ENCODE measurements around the gene SMAGP.
A peak's percentile ranks its signal among the peaks of the same experiment; 100 is the strongest.
"Not testable (repeated sequence)": the region's sequence is repeated elsewhere in the genome, so short reads cannot be mapped to it uniquely, and the experiment has no call there.

SMAGP gene

DNA sequence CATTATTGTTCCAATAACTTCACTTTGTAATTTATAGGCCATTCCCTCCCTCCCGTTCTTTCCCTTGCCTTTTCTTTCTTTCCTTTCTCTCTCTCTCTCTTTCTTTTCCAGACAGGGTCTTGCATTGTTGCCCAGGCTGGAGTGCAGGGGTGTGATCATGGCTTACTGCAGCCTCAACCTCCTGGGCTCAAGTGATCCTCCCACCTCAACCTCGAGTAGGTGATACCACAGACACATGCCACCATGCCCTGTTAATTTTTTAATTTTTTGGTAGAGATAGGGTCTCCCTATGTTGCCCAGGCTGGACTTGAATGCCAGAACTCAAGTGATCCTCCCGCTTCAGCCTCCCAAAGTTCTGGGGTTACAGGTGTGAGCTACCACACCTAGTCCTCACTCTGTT, 45.6 kb downstream of the SMAGP start:
- no peak for DNase-seq (ENCODE audit: low spot score)

DNA sequence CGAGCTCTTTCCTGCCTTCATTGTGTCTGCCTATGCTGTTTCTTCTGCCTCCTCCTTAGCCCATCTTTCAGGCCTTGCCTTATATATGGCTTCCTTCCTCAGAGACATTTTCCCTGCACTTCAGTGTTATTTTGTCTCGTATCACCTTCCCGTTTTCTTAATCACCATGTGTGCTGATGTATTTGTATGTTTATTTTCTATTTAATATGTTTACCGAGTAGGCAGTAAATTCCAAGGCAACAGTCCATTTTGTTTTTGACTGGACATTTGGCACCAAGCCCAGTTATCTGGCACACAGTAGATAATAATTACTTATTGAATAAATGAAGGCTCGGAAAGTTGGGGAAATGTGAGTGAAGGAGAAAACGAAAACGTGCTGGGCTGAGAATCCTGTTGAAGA, 47.8 kb downstream of the SMAGP start:
- DNase-seq (ENCODE audit: low spot score): no peak

DNA sequence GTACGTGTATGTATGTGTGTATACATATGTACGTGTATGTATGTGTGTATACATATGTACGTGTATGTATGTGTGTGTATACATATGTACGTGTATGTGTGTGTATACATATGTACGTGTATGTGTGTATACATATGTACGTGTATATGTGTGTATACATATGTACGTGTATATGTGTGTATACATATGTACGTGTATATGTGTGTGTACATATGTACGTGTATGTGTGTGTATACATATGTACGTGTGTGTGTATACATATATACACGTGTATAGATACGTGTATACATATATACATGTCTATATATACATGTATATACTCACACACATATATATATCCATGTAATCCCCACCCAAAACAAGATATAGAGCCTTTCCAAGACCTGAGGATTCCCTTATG, 50.4 kb downstream of the SMAGP start:
- DNase-seq (ENCODE audit: low spot score): not testable (repeated sequence)

DNA sequence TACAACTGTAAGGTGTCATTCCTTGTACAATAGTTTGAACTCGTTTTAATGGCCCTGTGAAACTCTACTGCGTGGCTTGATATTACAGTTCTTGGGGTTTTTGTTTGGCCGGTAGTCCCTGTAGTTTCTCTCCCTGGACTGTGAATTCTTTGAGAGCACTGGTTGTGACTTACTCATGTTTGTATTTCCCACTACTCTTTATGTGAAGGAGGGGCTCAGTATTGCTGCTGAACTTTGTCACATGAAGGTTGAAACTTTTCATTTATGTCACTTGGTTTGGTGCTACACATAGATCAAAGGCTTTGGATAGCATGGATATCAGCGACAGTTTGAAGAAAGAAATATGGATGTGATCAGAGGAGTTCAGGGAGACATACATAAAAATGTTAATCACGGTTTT, 50.9 kb downstream of the SMAGP start:
- DNase-seq (ENCODE audit: low spot score): no peak

DNA sequence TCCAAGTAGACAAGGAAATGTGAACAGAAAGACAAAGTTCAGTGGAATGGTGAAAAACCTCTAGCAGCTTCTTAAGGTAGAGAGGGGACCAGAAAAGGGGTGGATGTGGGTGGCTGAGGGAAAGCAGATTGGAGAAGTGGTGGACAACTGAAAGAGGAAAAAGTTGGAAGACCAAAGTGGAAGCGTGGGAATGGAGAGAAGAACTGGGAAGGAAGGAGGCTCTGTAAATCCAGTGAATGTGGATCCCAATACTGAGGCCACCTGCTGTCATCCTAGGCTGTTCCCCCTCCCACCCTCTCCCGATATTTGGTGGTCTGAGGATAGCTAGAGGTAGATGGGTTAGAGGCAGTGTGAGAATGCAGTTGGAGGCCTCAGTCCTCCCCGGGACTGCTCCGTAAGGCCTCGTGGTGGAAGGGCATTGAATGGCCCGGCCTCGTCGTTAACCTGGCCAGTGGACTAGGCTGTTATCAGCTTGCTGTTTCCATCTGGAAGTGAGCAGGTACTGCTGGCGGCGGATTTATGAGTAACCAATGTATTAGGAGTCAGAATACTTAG, 51.5 kb downstream of the SMAGP start:
- DNase-seq (ENCODE audit: low spot score): peak; percentile 33

DNA sequence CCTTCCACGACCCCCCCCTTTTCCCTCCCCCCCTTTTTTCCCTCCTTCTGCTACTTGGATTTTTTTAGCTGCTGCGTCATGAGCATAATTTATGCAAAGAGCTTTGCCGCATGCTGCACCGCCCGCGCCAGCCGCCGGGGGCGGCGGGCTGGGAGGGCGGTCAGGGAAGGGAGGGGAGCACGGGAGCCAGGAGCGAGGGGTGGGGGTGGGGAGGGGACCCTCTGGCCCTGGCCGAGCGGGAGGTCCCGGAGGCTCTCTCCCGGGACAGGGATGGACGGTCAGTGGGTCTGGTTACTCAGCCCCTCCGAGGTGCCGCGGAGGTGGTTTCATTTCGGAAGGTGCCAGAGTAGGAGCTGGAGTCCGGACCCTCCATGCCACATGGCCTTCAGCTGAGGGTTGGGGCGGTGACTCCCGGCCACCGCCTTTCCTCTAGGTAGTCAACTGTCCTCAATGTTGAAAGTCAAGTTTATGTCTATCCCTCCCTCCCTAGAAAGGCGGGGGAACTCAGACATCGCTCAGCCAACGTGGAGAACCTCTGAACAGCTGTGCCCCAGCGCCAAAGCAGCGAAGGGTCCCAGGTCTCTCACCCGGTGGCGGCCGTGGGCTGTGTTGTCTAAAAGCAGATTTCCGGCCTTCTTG, 52.1 kb downstream of the SMAGP start, which contains the start of gene POU6F1:
Gene POU6F1, minus strand, starts transcription at position 95 of the 639 bp plus-strand sequence. CDS start 11,226 bp downstream, outside the sequence.
- DNase-seq (ENCODE audit: low spot score): peak; percentile 83

DNA sequence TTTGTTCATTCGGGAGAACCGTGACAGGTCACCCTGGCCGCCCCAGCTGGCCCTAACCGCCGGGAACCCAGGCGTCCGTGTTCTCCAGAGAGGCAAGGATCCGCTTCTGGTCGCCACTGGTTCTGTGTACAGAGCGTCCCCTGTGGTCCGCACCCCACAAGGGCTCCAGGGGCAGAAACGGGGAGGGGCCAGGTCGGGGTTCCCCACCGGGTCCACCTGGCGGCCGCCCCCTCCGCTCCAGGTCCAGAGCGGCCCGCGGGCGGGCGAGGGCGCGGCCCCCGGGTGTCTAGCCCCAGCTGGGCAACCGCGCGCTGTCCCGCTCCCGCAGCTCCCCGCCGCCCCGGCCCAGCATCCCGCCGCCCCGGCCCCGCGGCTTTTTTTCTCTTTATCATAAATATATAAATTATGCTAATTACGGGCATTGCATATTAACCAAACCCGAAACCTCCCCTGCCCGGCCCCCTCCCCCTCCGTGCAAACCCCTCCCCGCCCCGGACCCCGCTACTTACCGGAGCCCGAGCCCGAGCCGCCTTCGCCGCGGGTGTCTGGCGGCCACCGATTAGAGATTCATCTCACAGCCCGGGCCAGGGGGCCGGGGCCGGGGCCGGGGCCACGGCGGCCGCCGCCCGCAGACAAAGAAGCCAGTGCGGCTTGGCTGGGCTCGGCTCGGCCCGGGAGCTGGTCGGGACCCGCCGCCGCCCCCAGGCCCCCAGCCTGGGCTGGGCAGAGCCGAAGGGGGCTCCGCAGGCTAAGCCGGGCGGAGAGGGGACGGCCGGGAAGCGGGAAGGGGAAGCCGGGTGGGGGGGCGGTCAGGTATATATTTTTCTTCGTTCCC, 52.9 kb downstream of the SMAGP start:
- DNase-seq (ENCODE audit: low spot score): peak; percentile 56

DNA sequence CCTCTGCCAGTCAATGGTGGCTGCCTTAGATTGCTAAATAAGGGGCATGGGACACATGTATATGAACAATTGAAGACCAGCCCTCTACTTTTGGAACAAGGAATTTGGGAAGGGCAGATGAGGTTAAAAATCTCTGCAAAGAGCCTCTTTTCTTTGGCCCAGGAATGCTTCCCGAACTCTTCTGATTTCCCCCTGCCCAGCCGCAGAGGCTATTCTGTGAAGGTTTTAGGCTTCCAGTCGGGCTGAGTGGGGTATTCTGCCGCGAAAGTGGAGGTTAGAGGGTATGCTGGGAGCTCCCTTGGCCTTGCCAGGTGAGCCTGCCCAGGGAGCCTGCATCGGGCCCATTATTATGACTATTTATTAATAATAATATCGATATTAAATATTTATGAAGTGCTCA, 53.6 kb downstream of the SMAGP start:
- DNase-seq (ENCODE audit: low spot score): peak; percentile 34

DNA sequence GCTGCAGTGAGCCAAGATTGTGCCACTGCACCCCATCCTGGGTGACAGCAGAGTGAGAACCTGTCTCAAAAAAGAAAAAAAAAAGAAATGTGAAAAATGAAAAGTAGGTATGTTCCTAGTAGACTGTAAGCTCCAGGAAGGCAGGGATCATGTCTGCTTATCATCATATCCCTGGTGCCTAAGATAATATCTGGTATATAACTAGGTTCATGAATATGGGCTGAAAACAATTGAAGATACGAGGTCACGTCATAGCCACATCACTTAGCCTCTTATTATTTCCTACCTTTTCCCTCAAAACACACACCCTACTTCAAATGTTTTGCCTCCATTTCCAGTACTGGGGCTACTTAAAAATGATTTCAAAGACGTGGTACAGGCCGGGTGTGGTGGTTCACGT, 55.3 kb downstream of the SMAGP start:
- no peak for DNase-seq (ENCODE audit: low spot score)

DNA sequence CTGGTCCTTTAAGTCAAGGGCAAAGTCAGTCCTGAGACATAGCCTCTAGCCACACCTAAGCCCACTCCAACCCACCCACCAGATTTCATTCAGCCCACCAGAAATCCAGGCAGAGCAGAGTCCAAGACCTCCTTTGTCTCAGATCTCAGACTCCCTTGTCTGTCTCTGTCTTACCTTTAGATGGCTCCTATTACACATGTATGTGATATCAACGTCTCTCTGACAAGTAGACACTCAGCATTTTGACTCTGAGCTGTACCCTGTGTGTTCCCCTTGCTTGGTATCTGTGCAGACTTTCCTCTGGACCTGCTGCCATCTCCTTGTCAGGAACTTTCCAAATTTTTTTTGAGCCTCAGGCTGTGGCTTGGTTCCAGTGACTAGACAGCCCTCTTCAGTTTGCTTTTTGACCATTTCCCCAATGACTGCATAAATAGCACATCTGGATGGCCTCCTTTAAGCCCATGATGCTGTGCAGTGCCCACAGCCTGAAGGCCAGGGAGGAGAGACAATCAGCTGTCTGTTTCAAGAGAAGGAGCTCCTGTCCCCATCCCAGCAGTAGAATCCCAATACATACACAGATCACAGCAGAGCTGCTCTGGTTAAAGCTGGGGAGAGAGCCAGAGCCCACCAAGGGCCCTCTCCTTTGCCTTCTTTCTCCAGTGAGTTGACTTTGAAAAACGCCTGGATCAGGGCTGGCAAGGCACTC, 59.4 kb downstream of the SMAGP start:
- no peak for DNase-seq (ENCODE audit: low spot score)

DNA sequence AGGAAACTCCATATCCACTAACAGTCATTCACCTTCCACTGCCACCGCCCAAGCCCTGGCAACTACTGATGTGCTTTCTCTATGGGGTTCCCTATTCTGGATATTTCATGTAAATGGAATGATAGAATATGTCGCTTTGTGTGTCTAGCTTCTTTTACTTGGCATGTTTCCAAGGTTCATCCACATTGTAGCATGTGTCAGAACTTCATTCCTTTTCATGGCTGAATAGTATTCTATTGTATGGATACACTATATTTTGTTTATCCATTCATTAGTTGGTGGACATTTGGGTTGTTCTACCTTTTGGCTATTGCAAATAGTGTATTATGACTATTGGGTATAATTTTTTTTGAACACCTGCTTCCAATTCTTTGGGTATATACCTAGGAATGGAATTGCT, 61.0 kb downstream of the SMAGP start:
- no peak for DNase-seq (ENCODE audit: low spot score)

DNA sequence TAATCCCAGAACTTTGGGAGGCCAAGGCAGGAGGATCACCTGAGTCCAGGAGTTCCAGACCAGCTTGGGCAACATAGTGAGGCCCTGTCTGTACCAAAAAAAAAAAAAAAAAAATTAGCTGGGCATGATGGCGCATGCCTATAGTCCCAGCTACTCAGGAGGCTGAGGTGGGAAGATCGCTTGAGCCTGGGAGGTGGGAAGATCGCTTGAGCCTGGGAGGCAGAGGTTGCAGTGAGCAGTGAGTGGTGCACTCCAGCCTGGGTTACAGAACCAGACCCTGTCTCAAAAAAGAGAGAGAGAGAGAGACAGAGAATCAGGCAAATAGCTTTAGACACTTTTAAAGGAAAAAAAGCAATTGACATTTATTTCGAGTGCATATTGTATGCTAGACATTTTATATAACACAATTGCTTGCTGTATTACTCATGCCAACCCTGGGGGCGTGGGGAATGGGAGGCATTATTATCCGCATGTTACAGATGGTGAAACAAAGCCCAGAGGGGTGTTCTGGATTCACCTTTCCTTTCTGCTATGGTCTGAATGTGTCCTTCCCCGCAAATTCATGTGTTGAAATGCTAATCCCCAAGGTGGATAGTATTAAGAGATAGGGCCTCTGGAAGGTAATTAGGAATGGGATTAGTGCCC, 62.1 kb downstream of the SMAGP start:
- DNase-seq (ENCODE audit: low spot score): no peak

DNA sequence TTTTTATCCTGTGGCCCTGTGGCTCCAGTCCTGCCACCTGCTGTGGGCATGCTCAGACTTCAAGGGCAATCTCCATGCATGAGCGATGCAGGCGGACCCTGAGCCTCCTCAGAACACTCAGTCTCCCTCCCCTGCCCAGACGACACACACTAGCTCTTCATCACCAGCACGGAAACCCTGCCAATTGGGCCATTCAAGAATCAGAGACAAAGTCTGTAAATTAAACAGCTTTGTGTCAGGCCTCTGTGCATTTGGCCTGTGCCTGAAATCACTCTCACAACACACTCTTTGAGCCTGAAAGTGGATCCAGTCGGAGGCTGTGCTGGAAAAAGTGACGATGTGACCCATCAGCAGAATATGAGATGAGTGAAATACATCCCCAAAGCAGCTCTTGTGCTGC, 64.9 kb downstream of the SMAGP start:
- DNase-seq (ENCODE audit: low spot score): no peak

DNA sequence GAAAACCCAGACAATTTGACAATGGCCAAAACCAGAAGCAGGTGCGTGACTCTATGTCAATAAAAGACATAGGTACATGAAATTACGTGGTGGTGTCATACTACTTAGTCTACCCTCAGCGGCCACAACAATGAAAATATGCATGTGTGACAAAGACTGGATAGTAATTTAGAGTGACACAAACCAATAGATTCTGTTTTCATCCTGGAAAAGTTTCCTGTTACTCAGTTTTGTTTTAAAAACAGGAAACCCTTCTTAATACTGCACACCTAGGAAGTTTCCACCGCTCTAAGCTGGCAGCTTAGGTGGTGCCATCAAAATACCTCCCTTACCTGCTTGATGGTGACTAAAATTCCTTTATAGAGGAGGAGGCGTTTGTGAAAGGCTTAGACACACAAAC, 67.5 kb downstream of the SMAGP start:
- no peak for DNase-seq (ENCODE audit: low spot score)

DNA sequence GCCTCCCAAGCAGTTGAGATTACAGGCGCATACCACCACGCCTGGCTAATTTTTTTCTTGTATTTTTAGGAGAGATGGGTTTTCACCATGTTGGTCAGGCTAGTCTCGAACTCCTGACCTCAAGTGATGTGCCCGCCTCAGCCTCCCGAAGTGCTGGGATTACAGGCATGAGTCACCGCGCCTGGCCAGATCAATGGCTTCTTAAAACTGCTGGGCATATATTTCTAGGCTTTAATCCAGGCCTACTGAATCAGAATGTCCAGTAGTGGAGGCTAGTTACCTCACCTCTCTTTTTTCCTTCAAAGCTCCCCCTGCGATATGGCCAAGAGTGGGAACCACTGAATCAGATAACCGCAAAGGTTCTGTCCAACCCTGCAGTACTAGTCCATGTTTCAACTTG, 69.4 kb downstream of the SMAGP start:
- no peak for DNase-seq (ENCODE audit: low spot score)

DNA sequence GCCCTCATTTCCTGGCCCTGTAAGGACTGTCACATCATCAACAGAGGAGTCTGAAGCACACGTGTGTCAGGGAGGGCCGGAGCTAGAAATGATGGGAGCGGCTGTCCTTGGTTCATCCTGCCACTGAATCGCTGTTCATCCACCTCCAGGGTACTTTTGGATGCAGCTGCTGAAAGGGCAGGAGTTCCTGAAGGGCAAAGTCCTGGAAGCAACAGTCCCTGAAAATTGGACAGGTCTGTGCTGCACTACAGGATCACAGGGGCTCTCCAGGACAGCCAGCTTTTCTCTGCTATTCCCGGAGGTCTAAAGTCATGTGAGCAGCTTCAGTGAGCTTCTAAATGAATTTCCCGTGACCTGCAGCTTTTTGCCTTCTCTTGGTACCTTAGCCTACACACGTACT, 70.1 kb downstream of the SMAGP start:
- no peak for DNase-seq (ENCODE audit: low spot score)

DNA sequence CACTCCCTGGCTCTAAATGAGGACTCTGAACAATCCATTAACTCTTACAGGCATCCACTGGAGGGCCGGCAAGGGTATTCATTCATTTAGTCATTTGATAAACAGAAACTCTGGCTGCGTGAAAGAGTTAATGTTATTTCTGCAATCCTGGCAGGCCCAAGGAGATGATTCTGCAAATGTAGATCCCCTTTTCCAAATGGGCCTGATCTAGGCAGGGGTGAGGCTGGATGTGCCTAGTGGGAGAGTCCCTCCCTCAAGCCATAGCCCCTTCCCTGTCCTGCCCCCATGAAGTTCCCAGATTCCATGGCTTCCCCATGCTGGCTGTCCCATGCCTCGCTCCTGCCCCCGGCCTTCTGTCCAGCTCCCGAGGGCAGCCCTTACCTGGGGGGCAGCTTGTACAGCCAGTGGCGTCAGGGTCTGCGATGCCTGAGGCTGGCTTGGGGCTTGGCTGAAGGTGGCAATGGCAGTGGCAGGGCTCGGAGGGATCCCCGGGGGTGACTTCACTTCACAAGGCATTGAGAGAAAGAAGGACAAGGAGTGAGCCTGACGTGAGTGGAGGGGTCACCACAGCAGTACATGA, 70.8 kb downstream of the SMAGP start:
- no peak for DNase-seq (ENCODE audit: low spot score)

DNA sequence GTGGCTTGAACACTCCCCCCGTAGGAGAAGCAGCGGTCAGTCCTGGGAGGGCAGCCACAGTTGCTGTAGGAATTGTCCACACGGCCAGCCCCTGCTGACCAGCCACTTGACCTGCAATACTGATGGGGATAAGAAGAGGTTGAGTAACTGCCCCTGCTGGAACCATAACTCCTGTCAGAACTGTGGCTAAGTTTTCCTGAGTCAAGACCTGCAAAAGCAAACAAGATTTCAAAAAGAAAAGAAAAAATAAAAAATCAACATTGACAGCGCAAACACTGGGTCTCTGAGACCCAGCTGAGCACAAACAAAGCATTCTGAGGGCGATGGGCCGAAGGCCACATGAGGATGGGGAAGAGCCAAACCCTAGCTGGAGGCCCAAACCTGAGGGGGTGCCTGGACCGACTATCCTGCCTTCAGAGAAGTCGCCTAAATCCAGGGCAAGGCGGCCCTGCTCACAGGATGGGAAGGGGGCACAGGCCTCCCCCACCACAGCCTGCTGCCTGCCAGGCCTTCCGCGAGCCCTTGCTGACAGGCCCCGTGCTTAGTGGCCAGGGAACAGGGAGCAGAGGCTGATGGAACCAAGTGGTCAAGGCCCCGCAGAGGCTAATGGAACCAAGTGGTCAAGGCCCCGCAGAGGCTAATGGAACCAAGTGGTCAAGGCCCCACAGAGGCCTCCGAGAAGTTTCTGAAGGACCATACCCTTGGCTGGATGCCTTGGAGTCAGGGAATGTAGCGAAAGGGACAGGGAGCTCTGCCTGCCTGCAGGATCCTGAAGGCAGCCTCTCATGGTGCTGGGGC, 71.4 kb downstream of the SMAGP start:
- no peak for DNase-seq (ENCODE audit: low spot score)

DNA sequence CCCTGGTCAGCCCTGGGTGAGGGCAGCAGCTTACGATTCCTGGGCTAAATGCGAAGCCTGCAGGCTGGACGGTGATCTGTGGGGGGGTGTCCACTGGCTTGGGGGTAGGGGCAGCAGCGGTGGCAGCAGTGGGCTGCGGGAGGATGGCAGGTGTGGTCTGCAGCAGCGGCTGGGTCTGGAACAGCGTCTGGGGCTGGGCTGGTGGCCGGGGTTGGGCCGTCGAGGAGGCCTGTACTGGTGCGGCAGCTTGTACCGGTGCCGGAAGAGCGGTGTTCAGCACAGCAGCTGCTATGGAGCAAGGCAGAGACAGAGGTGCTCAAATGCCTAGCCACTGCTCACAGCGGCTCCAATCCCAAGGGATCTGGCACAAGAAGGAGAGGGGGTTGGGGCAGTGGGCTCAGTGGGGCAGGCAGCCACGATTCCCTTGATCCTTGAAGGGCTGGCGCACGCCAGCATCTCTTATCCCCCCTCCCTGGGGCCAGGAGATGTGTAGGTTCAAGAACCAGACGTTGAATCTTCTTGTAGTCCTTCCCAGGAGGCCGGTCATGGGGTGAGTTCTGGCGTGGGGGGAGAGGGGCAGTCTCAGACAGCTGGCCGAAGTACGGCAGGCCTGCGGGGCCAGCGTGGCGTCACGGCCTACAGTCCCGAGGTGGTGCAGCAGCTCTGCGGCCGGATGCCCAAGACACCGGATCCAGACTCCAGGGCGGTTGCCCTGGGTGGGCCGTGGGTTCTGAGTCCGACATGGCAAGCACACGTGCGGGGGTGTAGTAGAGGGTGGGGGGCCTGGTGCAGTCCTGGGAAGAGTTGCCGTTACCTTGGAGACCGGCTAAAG, 72.3 kb downstream of the SMAGP start:
- DNase-seq (ENCODE audit: low spot score): no peak

DNA sequence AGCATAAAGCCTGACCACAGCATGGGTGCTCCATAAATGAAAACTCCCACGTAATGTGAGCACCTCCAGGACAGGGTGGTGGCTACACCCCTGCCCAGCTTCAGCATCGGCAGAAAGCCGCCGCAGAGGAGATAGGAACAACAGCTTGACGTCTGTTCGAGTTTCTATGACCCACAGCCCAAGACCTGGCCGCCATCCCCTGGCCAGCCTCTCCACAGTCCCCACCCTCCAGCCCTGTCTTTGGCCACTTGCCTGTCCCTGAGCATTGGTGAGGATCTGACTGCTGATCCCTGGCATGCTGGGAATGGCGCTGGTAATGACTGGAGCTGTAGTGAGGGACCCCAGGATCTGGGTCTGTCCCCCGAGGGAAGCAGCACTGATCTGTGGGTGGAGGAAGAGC, 73.7 kb downstream of the SMAGP start:
- DNase-seq (ENCODE audit: low spot score): no peak

All from cerebellar cortex (tissue), 1 donor.